ENCODE data around the gene SHROOM3.

GRCh38 chr4:76401654-76402053 is 33.4 kb upstream of the SHROOM3 start:
- TF ChIP-seq POLR2A (IDR thresholded peaks at IDR 0.05; ENCODE audit: low read length) (no peak), GATA1 (IDR thresholded peaks at IDR 0.05; ENCODE audit: low read depth, low read length) (no peak)

Data from erythroblast (primary cell).